OCI-LY1 (cell line): ENCODE data around the gene WNT7B.

Experiments
- H2AFZ ChIP-seq: fragments of 200-600 bp; sonication (generic), shearing (Covaris generic); 2 replicates; pipeline ENCODE4 v1.6.0; 2014; ENCODE audit warnings: antibody characterized with exemption, mild to moderate bottlenecking, low read length
- H3F3A ChIP-seq: fragments of 200-600 bp; sonication (generic), shearing (Covaris generic); 2 replicates; pipeline ENCODE4 v1.6.0; 2014; ENCODE audit warnings: mild to moderate bottlenecking, antibody characterized with exemption, low read length, moderate library complexity; ENCODE audit not compliant: insufficient read depth
- H3K27ac ChIP-seq: fragments of 200-600 bp; sonication (generic); 2 replicates; pipeline ENCODE4 v1.5.1; 2014; ENCODE audit warnings: low read length, mixed run types, mild to moderate bottlenecking, low read depth; ENCODE audit not compliant: poor library complexity, severe bottlenecking
- H3K27me3 ChIP-seq: fragments of 200-600 bp; sonication (generic); 2 replicates; pipeline ENCODE4 v1.6.0; 2014; ENCODE audit warnings: antibody characterized with exemption, mild to moderate bottlenecking, low read length, moderate library complexity; ENCODE audit not compliant: insufficient read depth
- H3K36me3 ChIP-seq: fragments of 200-600 bp; sonication (generic); 2 replicates; pipeline ENCODE4 v1.6.1; 2014; ENCODE audit warnings: mild to moderate bottlenecking, antibody characterized with exemption, low read length, moderate library complexity, mixed read lengths; ENCODE audit not compliant: insufficient read depth
- H3K4me1 ChIP-seq: fragments of 200-600 bp; sonication (generic); 2 replicates; pipeline ENCODE4 v1.5.1; 2014; ENCODE audit warnings: mild to moderate bottlenecking, low read length, moderate library complexity; ENCODE audit not compliant: insufficient read depth, severe bottlenecking
- H3K4me2 ChIP-seq: fragments of 200-600 bp; sonication (generic), shearing (Covaris generic); 2 replicates; pipeline ENCODE4 v1.6.1; 2014; ENCODE audit warnings: low read length
- H3K4me3 ChIP-seq: fragments of 200-600 bp; sonication (generic); 2 replicates; pipeline ENCODE4 v1.5.1; 2014; ENCODE audit warnings: low read length, low read depth, mild to moderate bottlenecking, mixed read lengths; ENCODE audit not compliant: poor library complexity, severe bottlenecking
- H3K79me2 ChIP-seq: fragments of 200-600 bp; shearing (Covaris generic); 2 replicates; pipeline ENCODE4 v1.6.1; 2016; ENCODE audit warnings: mixed run types, low read length, mixed read lengths; ENCODE audit not compliant: insufficient read depth
- H3K9ac ChIP-seq: fragments of 200-600 bp; sonication (generic), shearing (Covaris generic); 2 replicates; pipeline ENCODE4 v1.6.1; 2014; ENCODE audit warnings: mild to moderate bottlenecking, low read length, mixed read lengths
- H3K9me2 ChIP-seq: fragments of 200-600 bp; sonication (generic), shearing (Covaris generic); 2 replicates; pipeline ENCODE4 v1.6.1; 2014; ENCODE audit warnings: low read depth, mild to moderate bottlenecking, low read length, mixed read lengths
- H3K9me3 ChIP-seq: fragments of 200-600 bp; shearing (Covaris generic); 2 replicates; pipeline ENCODE4 v1.6.1; 2014; ENCODE audit warnings: low read length, mixed read lengths
- H4K20me1 ChIP-seq: fragments of 200-600 bp; sonication (generic), shearing (Covaris generic); 2 replicates; pipeline ENCODE4 v1.6.0; 2016; ENCODE audit warnings: mild to moderate bottlenecking, low read length; ENCODE audit not compliant: insufficient read depth
- EZH2 ChIP-seq: fragments of 200-600 bp; sonication (generic), shearing (Covaris generic); IDR thresholded peaks from 2 replicates; pipeline ENCODE4 v1.8.0; 2017; ENCODE audit warnings: borderline replicate concordance, mixed run types, mild to moderate bottlenecking, antibody characterized with exemption, low read length, moderate library complexity, mixed read lengths
- TF ChIP-seq, protein P1 (sequence below): fragments of 200-600 bp; sonication (generic), shearing (Covaris generic); IDR thresholded peaks from 2 replicates; pipeline ENCODE4 v1.5.1; 2017; ENCODE audit warnings: mild to moderate bottlenecking, antibody characterized with exemption, low read length, moderate library complexity, mixed read lengths

Gene WNT7B

GRCh38 chr22:45886540-45886939 lies 90.4 kb downstream of the WNT7B start:
- H3K27me3 ChIP-seq = peaks cover 6% of the 10 kb centered on the region; the same call in 1 of the 2 replicates
- no peak overlapping the region for H3K4me3 ChIP-seq
- no peaks in the 10 kb centered on the region for H3K9me3 ChIP-seq
- TF ChIP-seq, protein P1, sequence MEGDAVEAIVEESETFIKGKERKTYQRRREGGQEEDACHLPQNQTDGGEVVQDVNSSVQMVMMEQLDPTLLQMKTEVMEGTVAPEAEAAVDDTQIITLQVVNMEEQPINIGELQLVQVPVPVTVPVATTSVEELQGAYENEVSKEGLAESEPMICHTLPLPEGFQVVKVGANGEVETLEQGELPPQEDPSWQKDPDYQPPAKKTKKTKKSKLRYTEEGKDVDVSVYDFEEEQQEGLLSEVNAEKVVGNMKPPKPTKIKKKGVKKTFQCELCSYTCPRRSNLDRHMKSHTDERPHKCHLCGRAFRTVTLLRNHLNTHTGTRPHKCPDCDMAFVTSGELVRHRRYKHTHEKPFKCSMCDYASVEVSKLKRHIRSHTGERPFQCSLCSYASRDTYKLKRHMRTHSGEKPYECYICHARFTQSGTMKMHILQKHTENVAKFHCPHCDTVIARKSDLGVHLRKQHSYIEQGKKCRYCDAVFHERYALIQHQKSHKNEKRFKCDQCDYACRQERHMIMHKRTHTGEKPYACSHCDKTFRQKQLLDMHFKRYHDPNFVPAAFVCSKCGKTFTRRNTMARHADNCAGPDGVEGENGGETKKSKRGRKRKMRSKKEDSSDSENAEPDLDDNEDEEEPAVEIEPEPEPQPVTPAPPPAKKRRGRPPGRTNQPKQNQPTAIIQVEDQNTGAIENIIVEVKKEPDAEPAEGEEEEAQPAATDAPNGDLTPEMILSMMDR = no peak
- TF ChIP-seq EZH2 = no peak
- H3K4me1 ChIP-seq = no peaks in the 10 kb centered on the region
- H3K36me3 ChIP-seq = no peaks in the 10 kb centered on the region
- H2AFZ ChIP-seq = no peak overlapping the region
- no peaks in the 10 kb centered on the region for H4K20me1 ChIP-seq
- H3F3A ChIP-seq = no peaks in the 10 kb centered on the region
- H3K79me2 ChIP-seq = no peaks in the 10 kb centered on the region
- no peaks in the 10 kb centered on the region for H3K9me2 ChIP-seq
- no peak overlapping the region for H3K9ac ChIP-seq
- no peak overlapping the region for H3K4me2 ChIP-seq
- no peak overlapping the region for H3K27ac ChIP-seq

DNA sequence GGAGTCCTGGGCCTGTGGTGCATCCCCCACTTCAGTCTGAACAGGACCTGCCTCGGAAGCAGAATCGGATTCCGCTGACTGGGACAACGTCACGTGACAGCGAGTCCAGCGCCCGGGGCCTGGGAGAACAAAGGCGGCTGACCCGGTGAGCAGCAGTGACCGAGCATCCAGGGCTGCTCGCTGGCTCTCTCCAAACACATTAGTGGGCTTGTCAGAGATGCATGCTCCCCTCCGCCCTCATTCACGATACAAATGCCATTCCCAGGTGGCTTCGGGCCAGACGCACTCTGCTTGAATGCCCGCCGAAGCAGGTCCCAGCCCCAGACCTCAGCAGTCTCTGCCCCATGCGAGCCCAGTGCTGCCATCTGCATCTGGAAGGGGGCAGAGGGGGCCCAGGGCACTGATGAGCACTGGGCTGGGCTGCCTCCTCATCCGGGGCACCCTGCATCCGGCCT lies 91.0 kb downstream of the WNT7B start:
- no peak overlapping the region for H3K4me2 ChIP-seq
- H4K20me1 ChIP-seq = no peaks in the 10 kb centered on the region
- no peaks in the 10 kb centered on the region for H3K36me3 ChIP-seq
- peaks cover 6% of the 10 kb centered on the region; the same call in 1 of the 2 replicates for H3K27me3 ChIP-seq
- H3K27ac ChIP-seq = no peak overlapping the region
- no peak overlapping the region for H2AFZ ChIP-seq
- H3K4me3 ChIP-seq = no peak overlapping the region
- H3K9ac ChIP-seq = no peak overlapping the region
- no peaks in the 10 kb centered on the region for H3K9me2 ChIP-seq
- TF ChIP-seq EZH2 = no peak
- TF ChIP-seq, protein P1 = no peak
- no peaks in the 10 kb centered on the region for H3K4me1 ChIP-seq
- no peaks in the 10 kb centered on the region for H3K79me2 ChIP-seq
- no peaks in the 10 kb centered on the region for H3F3A ChIP-seq
- H3K9me3 ChIP-seq = no peaks in the 10 kb centered on the region

DNA sequence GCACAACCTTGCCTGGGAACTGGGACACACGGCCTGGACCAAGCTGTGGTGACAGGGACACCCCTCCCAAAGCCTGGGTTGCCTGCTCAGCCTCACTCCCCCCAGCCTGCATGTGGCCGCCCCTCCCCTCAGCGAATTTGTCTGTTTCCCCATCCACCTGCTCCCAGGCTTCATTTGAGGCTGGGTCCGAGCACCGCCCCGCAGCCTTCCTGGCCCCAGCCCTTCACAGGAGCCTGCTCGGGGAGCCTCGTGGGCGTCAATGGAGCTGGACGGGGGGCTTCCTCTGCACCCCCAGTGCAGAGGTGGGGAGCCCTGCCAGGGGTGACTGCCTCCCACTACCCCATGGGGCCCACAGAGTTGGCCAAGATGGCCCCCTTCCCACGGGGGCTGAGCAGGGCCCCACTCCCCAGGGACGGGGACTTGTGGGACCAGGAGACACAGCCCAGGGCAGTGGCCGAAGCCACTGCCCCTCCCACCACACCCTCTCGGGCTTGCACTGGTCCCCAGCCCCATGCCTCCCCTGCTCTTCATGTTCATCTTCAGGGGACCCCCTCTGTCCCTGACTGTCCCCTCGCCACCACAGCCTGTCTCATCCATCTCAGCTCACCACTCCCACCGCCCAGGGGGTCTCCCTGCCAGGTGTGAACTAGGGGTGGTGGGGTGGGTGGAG lies 91.7 kb downstream of the WNT7B start:
- no peaks in the 10 kb centered on the region for H3K79me2 ChIP-seq
- TF ChIP-seq, protein P1 = no peak
- no peak for TF ChIP-seq EZH2
- H3K4me2 ChIP-seq = no peak overlapping the region
- H4K20me1 ChIP-seq = no peaks in the 10 kb centered on the region
- H3K4me1 ChIP-seq = no peaks in the 10 kb centered on the region
- no peaks in the 10 kb centered on the region for H3F3A ChIP-seq
- H3K9me2 ChIP-seq = no peaks in the 10 kb centered on the region
- no peak overlapping the region for H3K27ac ChIP-seq
- H3K9me3 ChIP-seq = no peaks in the 10 kb centered on the region
- peaks cover 6% of the 10 kb centered on the region; the same call in 1 of the 2 replicates for H3K27me3 ChIP-seq
- H3K9ac ChIP-seq = no peak overlapping the region
- no peaks in the 10 kb centered on the region for H3K36me3 ChIP-seq
- H3K4me3 ChIP-seq = no peak overlapping the region
- H2AFZ ChIP-seq = no peak overlapping the region
